GM12891 (cell line): ENCODE data around the gene LCA5.

Experiments
- POLR2A ChIP-seq: IDR thresholded peaks from 2 replicates; pipeline ENCODE4 v1.6.1; 2011; ENCODE audit warnings: low read depth, low read length, control low read depth
- POLR2AphosphoS5 ChIP-seq: IDR thresholded peaks from 2 replicates; pipeline ENCODE4 v1.6.1; 2011; ENCODE audit warnings: low read depth, low read length, control low read depth
- SPI1 ChIP-seq: IDR thresholded peaks from 2 replicates; pipeline ENCODE4 v1.6.1; 2011; ENCODE audit warnings: low read depth, low read length, control low read depth
- TAF1 ChIP-seq: IDR thresholded peaks from 2 replicates; pipeline ENCODE4 v1.6.1; 2011; ENCODE audit warnings: low read depth, low read length, control low read depth

DNA sequence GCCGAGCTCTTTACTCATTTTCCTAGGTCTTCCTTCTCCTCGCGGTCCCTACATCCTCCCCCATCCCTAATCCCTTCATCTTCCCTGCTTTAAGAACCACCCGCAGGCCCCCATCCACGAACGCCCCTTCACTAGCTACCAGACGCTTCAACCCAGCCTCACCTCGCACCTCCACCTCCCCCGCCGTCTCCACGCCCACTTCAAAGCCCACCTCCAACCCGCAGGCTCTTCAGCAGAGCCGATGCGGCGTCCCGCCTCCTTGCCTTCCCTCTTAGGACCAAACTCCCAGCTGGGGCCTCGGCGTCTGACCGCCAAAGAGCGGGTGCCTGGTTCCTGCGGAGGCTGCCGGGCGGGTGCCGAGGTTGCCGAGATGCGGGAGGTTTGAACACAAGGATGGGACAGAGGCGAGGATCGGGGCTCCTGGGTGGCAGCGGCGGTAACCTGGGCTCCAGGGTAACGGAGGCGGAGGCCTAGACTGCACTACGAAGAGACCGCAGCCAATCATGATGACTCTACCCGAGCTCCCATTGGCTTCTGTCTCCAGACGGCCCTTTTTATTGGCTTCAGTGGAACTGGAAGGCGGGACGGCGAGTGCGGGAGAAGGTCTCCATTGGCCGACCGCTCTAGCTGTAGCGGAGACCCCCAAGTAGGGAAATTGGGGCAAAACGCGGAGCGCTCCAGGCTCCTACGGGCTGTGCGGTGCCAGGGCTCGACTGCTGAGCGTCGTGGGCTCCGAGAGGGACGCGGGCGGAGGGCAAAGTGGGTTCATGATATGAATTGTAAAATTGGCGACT lies at the start of gene LCA5:
- TF ChIP-seq POLR2A (no peak), TAF1 (no peak), SPI1 (no peak), POLR2AphosphoS5 (no peak)
